Uterus (tissue), 4 donors: ENCODE results near the gene SLC38A10. TPM values are rescaled to one million over a fixed set of nuclear protein-coding genes. Genes with fewer than 3 reads are reported as not detected.

ENCODE experiments used
- DNase-seq, 2 donors: peaks; one replicate each; pipeline ENCODE4 v3.0.0-alpha.2; 2019 to 2020
- H3K27ac ChIP-seq, 2 donors: fragments of 200-600 bp; sonication (generic); 1 replicate in 1 of 2; 2 replicates in 1 of 2; pipeline ENCODE4 v1.5.1; 2016 to 2018
- H3K27me3 ChIP-seq, 2 donors: fragments of 200-600 bp; sonication (generic); one replicate each; pipeline ENCODE4 v1.5.1; 2018 to 2019; ENCODE audit warnings: control low read depth in 1 of 2
- H3K36me3 ChIP-seq, 2 donors: fragments of 200-600 bp; sonication (generic); one replicate each; pipeline ENCODE4 v1.5.1; 2019; ENCODE audit warnings: control low read depth in 1 of 2
- H3K4me1 ChIP-seq, 2 donors: fragments of 200-600 bp; sonication (generic); one replicate each; pipeline ENCODE4 v1.5.1; 2018 to 2019; ENCODE audit warnings: control low read depth in 1 of 2
- H3K4me3 ChIP-seq, 2 donors: fragments of 200-600 bp; sonication (generic); 1 replicate in 1 of 2; 2 replicates in 1 of 2; pipeline ENCODE4 v1.5.1; 2018 to 2019; ENCODE audit warnings: mild to moderate bottlenecking in 1 of 2
- H3K9me3 ChIP-seq, 2 donors: fragments of 200-600 bp; sonication (generic); one replicate each; pipeline ENCODE4 v1.5.1; 2019; ENCODE audit warnings: control low read depth in 1 of 2
- POLR2A ChIP-seq, 2 donors: fragments of 450-650 bp; IDR thresholded peaks; one replicate each; pipeline ENCODE4 v1.6.1; 2016; ENCODE audit warnings: antibody characterized with exemption in 2 of 2, mild to moderate bottlenecking in 1 of 2, moderate library complexity in 1 of 2
- intact Hi-C: fragments of 100-400 bp; cut with DNase I; formaldehyde crosslinking; loops from one replicate; pipeline ENCODE4 v1.15.1; 2023; ENCODE audit warnings: low total_unique reads
- total RNA-seq, 4 donors: library from RNA; depleted of rRNA in 3 of 4; stranded (reverse); fragments of >200 nt in 3 of 4; gene quantifications; one replicate each; pipeline versions ENCODE4 v1.1.0 to v1.2.4, GENCODE V29; 2014 to 2023
- TF ChIP-seq, protein P1 (sequence below), 4 experiments: fragments of 200-600 bp in 2 of 4; fragments of 450-650 bp in 2 of 4; sonication (generic) in 2 of 4; IDR thresholded peaks; one replicate each; pipeline ENCODE4 v1.5.1; 2016 to 2019; ENCODE audit warnings: antibody characterized with exemption in 4 of 4, mild to moderate bottlenecking in 2 of 4, moderate library complexity in 1 of 4
- donor health status: DM: yes; HTN: yes; CAD: no.

Gene SLC38A10
- total RNA-seq, 4 donors from 2014 or later, result 50.7 to 55.4 (median 53.3) TPM

DNA sequence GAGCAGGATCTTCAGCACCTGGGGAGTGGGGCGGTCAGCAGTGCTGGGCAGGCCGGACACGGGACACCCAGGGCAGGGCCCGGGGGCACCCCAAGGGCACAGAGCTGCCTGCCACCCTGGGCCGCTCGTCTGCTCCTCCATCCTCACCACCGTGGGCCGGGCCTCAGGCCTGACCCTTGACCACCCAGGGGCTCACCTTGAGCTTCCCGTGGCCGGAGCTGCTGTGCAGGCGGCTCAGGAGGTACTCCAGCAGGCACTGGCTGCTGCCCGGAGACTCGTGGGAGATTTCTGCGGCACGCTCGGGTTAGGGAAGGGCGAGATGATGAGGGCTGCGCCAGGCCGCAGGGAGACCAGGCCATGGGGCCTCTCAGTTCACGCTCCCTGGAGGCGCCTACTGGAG is 58.3 kb downstream of the SLC38A10 start:
- Histone ChIP-seq H3K4me1 (peaks cover 0 to 6% of the 10 kb centered on the region in 2 donors), H3K9me3 (no peaks in the 10 kb centered on the region), H3K4me3 (no peak overlapping the region), H3K27me3 (no peaks in the 10 kb centered on the region), H3K36me3 (no peaks in the 10 kb centered on the region), H3K27ac (no peak overlapping the region)
- DNase-seq, result no peak
- intact Hi-C loops, result no loop called here
- TF ChIP-seq, protein P1, sequence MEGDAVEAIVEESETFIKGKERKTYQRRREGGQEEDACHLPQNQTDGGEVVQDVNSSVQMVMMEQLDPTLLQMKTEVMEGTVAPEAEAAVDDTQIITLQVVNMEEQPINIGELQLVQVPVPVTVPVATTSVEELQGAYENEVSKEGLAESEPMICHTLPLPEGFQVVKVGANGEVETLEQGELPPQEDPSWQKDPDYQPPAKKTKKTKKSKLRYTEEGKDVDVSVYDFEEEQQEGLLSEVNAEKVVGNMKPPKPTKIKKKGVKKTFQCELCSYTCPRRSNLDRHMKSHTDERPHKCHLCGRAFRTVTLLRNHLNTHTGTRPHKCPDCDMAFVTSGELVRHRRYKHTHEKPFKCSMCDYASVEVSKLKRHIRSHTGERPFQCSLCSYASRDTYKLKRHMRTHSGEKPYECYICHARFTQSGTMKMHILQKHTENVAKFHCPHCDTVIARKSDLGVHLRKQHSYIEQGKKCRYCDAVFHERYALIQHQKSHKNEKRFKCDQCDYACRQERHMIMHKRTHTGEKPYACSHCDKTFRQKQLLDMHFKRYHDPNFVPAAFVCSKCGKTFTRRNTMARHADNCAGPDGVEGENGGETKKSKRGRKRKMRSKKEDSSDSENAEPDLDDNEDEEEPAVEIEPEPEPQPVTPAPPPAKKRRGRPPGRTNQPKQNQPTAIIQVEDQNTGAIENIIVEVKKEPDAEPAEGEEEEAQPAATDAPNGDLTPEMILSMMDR (IDR thresholded peaks at IDR 0.05), result no peak
- TF ChIP-seq POLR2A (IDR thresholded peaks at IDR 0.05), result no peak

DNA sequence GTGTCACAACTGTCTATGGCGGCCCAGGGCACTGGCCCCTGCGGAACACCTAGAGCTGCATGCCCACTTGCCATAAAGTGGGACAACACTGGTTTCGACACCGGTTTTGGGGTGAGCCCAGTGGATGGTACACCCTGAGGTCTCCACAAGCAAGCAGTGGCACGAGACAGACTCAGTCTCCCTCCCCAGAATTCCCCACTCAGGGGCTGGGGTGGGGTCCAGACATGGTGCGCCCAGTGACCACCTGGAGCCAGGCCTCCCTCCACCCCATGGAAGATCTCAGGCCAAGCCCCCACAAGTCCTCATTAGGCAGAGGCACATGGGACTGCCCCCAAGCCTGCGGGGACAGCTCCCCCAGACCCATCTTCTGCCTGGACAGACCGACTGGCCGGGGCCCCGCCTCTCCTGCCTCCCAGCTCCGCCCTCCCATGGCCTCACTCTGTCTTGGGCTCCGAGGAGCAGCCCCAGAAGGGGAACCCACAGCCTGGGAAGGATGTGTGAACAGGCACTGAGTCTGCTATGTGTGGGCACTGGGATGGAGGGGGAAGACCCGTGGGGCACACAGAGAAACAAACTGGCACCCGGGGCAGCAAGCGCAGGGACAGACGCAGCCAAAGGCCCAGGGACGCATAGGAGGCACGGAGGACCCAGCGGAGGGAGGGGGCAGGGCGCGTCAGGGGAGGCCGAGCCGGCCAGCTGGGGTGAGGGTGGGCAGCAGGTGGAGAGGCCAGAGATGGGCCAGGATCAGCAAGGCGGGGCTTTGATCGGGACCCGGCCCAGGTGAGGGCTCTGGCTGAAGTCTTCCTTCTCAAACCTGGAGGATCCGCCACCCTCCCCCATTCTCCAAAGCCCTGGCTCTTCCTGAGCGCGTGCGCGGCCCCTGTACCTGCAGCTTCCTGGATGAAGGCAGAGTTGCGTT is 59.0 kb downstream of the SLC38A10 start:
- intact Hi-C loops, result no loop called here
- H3K36me3 ChIP-seq, result no peaks in the 10 kb centered on the region
- H3K4me1 ChIP-seq, result peaks cover 0 to 6% of the 10 kb centered on the region in 2 donors

DNA sequence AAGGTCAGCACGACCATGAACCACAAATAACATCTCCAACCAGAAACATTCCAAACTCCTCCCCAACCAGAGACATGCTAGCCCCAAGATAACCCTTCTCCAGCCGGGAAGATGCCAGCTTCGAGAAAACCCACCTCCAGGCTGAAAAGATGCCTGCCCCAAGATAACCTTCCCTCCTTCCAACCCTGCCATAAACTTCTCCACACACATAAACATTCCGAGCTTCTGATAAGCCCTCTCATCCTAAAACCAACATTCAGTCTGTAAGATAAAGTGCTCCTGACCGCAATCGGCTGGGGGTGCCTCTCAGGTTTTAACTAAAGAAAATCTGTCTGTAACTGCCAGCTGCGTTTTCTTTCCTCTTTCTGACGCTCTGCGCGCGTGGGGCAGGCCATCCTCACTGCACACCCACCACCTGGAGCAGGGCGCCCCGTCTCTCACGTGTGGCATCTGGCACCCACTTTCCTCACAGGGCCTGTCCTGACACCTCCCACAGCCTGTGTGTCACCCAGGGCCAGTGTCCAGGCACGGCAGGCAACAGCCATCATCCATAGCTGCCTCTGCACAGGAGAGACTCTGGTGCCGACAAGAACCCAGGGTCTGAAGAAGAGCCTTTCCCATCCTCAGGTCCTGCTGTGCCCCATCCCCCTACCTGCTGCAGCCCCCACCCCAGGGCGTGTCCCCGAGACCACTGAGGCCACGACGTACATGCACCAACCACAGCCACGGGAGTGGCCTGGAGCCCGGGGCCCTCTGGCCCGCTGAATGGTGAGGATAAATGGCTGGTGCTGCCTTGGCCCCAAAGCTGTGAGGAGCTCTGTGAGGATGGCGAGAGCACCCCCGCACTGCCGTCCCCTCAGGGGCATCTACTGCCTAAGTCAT is 59.9 kb downstream of the SLC38A10 start:
- H3K36me3 ChIP-seq, result no peaks in the 10 kb centered on the region
- no peak overlapping the region for H3K27ac ChIP-seq
- H3K4me1 ChIP-seq, result peaks cover 0 to 6% of the 10 kb centered on the region in 2 donors
- TF ChIP-seq POLR2A (IDR thresholded peaks at IDR 0.05), result no peak
- TF ChIP-seq, protein P1 (IDR thresholded peaks at IDR 0.05), result no peak
- no peaks in the 10 kb centered on the region for H3K27me3 ChIP-seq
- intact Hi-C loops, result no loop called here
- DNase-seq, result no peak
- no peak overlapping the region for H3K4me3 ChIP-seq
- no peaks in the 10 kb centered on the region for H3K9me3 ChIP-seq

More for the DNA sequence above, 59.0 kb downstream of the SLC38A10 start:
- Histone ChIP-seq H3K27me3 (no peaks in the 10 kb centered on the region), H3K4me3 (no peak overlapping the region), H3K27ac (no peak overlapping the region), H3K9me3 (no peaks in the 10 kb centered on the region)
- no peak for TF ChIP-seq POLR2A (IDR thresholded peaks at IDR 0.05)
- TF ChIP-seq, protein P1 (IDR thresholded peaks at IDR 0.05), result no peak
- DNase-seq, result no peak

DNA sequence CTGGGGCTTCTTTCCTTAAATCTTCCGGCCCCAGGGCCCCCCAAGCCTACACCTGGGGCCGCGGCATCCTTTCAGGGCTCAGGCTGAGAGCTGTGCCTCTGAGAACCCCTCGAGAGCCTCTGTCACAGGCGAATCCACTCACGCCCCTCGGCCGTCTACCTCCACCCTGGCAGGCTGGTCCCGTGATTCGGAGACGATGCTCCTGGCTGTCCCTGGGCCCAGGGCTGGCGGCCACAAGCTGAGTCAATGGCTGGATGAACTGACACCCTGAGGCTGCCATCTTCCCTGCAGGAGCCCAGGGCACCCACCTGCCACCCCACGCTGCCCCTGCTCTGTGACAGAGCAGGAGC is 60.6 kb downstream of the SLC38A10 start:
- no peak overlapping the region for H3K4me3 ChIP-seq
- no peak overlapping the region for H3K27ac ChIP-seq
- no peak for TF ChIP-seq POLR2A (IDR thresholded peaks at IDR 0.05)
- TF ChIP-seq, protein P1 (IDR thresholded peaks at IDR 0.05), result no peak
- intact Hi-C loops, result no loop called here
- H3K9me3 ChIP-seq, result no peaks in the 10 kb centered on the region
- no peaks in the 10 kb centered on the region for H3K36me3 ChIP-seq
- H3K4me1 ChIP-seq, result peaks cover 0 to 6% of the 10 kb centered on the region in 2 donors
- no peaks in the 10 kb centered on the region for H3K27me3 ChIP-seq
- no peak for DNase-seq
